Limb (tissue), 2 donors: ENCODE results near the gene PLA2G4C.

Experiments used
- DNase-seq, 2 donors: peaks; one replicate each; pipeline ENCODE4 v3.0.0-alpha.2; 2016; ENCODE audit errors: extremely low spot score in 2 of 2

The PLA2G4C gene

GRCh38 chr19:48059331-48059730 is 51.3 kb downstream of the PLA2G4C start:
- no peak for DNase-seq

GRCh38 chr19:48053856-48054255 is 56.8 kb downstream of the PLA2G4C start:
- no peak for DNase-seq

GRCh38 chr19:48053076-48053475 is 57.5 kb downstream of the PLA2G4C start:
- no peak for DNase-seq

GRCh38 chr19:48051335-48052033 is 59.1 kb downstream of the PLA2G4C start:
- DNase-seq = no peak

- no peak for DNase-seq
These were observed 66.1 kb downstream of the PLA2G4C start for GRCh38 chr19:48044561-48044960.

- no peak for DNase-seq
These were observed 66.8 kb downstream of the PLA2G4C start, which contains the start of gene CABP5 for GRCh38 chr19:48043675-48044258. TSS of gene CABP5 (minus strand) at chr19:48044079. CDS start at chr19:48043922, 157 bp downstream.

GRCh38 chr19:48041877-48042580 is 68.6 kb downstream of the PLA2G4C start:
- no peak for DNase-seq

GRCh38 chr19:48036765-48037164 is 73.9 kb downstream of the PLA2G4C start:
- no peak for DNase-seq

- no peak for DNase-seq
These were observed 77.0 kb downstream of the PLA2G4C start for GRCh38 chr19:48033604-48034003.

- no peak for DNase-seq
These were observed 80.5 kb downstream of the PLA2G4C start for GRCh38 chr19:48030073-48030472.

GRCh38 chr19:48029431-48029830 is 81.2 kb downstream of the PLA2G4C start:
- DNase-seq = no peak

GRCh38 chr19:48025480-48025879 is 85.1 kb downstream of the PLA2G4C start:
- no peak for DNase-seq

- no peak for DNase-seq
These were observed 87.1 kb downstream of the PLA2G4C start for GRCh38 chr19:48023518-48023917.

GRCh38 chr19:48023011-48023410 is 87.6 kb downstream of the PLA2G4C start:
- no peak for DNase-seq

GRCh38 chr19:48020686-48021085 is 89.9 kb downstream of the PLA2G4C start:
- DNase-seq = no peak

GRCh38 chr19:48010932-48011758 is 99.5 kb downstream of the PLA2G4C start:
- no peak for DNase-seq

- DNase-seq = no peak
These were observed 103.9 kb downstream of the PLA2G4C start for GRCh38 chr19:48006762-48007161.

GRCh38 chr19:48004236-48004635 is 106.4 kb downstream of the PLA2G4C start:
- no peak for DNase-seq

GRCh38 chr19:48000846-48001245 is 109.8 kb downstream of the PLA2G4C start:
- no peak for DNase-seq

- no peak for DNase-seq
These were observed 111.8 kb downstream of the PLA2G4C start for GRCh38 chr19:47998800-47999199.
